IPS-15b (cell line): Measurements from ENCODE around the gene RABEPK.
A peak's percentile ranks its signal among the peaks of the same experiment; 100 is the strongest.
"Not testable (repeated sequence)": the region's sequence is repeated elsewhere in the genome, so short reads cannot be mapped to it uniquely, and the experiment has no call there.

Experiments used
- H3K27me3 ChIP-seq: one replicate; pipeline ENCODE4 v1.6.1; 2013; ENCODE audit warnings: low read length; ENCODE audit not compliant: control insufficient read depth, insufficient read depth
- H3K36me3 ChIP-seq: one replicate; pipeline ENCODE4 v1.6.1; 2013; ENCODE audit warnings: low read length; ENCODE audit not compliant: control insufficient read depth, insufficient read depth
- H3K4me1 ChIP-seq: one replicate; pipeline ENCODE4 v1.6.1; 2013; ENCODE audit warnings: mild to moderate bottlenecking, low read length; ENCODE audit not compliant: control insufficient read depth, insufficient read depth
- H3K4me3 ChIP-seq: one replicate; pipeline ENCODE4 v1.5.1; 2013; ENCODE audit warnings: low read depth, low read length
- H3K9ac ChIP-seq: one replicate; pipeline ENCODE4 v1.6.1; 2013; ENCODE audit warnings: low read depth, mild to moderate bottlenecking, low read length
- H3K9me3 ChIP-seq: one replicate; pipeline ENCODE4 v1.6.1; 2013; ENCODE audit warnings: mild to moderate bottlenecking, low read length; ENCODE audit not compliant: control insufficient read depth, insufficient read depth

The RABEPK gene, protein sequence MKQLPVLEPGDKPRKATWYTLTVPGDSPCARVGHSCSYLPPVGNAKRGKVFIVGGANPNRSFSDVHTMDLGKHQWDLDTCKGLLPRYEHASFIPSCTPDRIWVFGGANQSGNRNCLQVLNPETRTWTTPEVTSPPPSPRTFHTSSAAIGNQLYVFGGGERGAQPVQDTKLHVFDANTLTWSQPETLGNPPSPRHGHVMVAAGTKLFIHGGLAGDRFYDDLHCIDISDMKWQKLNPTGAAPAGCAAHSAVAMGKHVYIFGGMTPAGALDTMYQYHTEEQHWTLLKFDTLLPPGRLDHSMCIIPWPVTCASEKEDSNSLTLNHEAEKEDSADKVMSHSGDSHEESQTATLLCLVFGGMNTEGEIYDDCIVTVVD

DNA sequence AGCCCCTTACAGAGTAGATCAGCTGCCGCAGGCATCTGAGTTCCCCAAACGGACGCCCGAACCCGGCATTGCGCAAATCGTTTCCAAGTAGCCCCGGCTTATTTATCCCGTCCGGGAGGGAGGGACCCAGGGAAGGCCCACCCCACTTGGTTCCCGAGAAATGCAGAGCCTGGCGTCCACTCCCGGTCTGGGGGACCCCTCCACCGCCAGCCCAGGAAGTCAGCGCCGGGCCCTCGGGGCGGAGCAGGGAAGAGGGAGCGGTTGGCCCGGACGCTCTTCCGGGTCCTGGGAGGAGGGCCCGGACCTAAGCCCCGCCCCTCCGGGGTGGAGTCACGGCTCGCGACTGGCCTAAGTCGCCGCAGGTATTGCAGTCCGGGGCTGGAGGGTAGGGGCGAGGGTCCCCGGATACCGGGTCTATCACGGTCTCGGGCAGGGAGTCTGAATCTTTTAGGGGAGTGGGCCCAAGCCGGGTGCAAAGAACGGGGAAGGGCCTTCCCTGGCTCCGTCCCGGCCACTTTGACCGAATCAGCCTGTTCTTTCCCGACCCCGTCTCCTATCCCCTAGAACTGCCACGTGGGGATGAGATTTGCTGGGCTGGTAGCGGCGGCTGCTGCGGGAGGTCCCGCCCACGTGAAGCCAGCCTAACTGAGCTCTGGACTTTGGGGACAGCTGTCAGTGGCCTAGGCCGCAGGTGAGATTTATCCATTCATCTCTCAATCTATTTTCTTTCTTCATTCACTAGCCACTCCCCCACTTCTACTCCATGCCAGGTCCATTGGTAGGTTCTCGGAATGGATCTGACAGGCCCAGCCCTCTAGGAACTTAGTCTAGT is at the start of gene RABEPK:
Gene RABEPK (plus strand): TSS at position 327 of the 832 bp plus-strand sequence. CDS start 2,472 bp downstream, outside the sequence.
- Histone ChIP-seq H3K27me3 (no peaks in the 10 kb centered on the region), H3K36me3 (peaks cover 3% of the 10 kb centered on the region), H3K9ac (peak within 1 kb of the TSS; percentile 79), H3K4me1 (peaks cover 3% of the 10 kb centered on the region), H3K4me3 (peak within 1 kb of the TSS; percentile 93), H3K9me3 (no peaks in the 10 kb centered on the region)

DNA sequence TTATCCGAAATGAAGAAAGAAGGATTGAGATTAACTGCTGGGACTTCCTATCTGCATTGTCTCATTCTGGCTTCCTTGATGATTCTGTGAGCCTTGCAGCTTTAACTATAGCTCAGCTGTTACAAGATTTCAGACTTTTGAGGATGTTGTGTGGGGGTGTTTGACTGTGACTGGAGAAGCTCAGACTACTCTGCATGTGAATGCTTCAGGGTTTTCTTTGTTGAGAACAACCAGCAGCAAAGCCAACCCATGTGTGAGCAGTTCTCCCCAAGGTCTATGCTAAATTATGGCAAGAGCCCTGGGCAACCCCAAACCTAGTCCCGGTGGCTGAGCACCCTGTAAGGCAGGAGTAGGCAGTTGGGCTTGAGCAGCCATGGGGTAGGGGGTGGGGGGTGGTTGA is 48.6 kb upstream of the RABEPK start:
- no peaks in the 10 kb centered on the region for H3K9me3 ChIP-seq
- H3K4me1 ChIP-seq = no peaks in the 10 kb centered on the region
- no peak overlapping the region for H3K4me3 ChIP-seq
- no peak overlapping the region for H3K9ac ChIP-seq
- H3K36me3 ChIP-seq = no peaks in the 10 kb centered on the region
- no peaks in the 10 kb centered on the region for H3K27me3 ChIP-seq

DNA sequence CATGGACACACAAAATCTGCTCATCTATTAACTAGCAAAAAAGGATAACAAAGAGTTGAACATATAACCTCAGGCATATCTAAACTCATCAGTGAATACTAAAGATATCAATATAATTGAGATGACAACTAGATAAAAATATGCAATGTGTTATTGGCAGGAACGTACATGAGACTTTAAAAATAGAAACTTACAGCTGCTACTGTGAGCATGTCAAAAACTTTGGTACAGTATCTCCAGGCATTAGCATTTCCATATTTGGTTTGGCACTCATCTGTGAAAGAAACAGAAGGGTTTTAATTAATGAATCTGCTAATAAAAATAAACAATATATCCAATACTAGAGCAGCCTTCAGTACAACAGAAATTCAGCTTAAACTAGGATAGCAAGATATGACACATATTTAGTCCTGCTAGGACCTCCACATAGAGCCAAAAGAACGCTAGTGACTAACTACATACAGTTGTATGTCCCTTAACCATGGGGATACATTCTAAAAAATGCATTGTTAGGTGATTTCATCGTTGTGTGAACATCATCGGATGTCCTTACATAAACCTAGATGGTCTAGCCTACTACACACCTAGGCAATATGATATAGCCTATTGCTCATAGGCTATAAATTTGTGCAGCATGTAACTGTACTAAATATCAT is 46.5 kb upstream of the RABEPK start:
- no peak overlapping the region for H3K4me3 ChIP-seq
- H3K9ac ChIP-seq = no peak overlapping the region
- no peaks in the 10 kb centered on the region for H3K4me1 ChIP-seq
- no peaks in the 10 kb centered on the region for H3K27me3 ChIP-seq
- no peaks in the 10 kb centered on the region for H3K9me3 ChIP-seq
- no peaks in the 10 kb centered on the region for H3K36me3 ChIP-seq

DNA sequence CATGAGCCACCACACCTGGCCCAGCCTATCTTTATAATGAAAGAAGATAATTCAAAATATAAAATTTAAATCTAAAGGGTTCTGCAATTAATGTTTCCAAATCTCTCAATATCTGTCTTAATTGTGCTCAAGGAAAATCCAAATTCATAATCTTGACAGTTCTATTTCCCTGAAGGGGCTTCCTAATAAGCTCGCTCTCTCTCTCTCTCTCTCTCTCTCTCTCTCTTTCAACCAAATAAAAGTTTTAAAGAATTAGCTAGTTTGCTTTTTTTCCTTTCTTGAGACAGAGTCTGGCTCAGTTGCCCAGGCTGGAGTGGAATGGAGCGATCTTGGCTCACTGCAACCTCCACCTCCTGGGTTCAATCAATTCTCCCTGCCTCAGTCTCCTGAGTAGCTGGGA is 43.8 kb upstream of the RABEPK start:
- no peaks in the 10 kb centered on the region for H3K9me3 ChIP-seq
- H3K36me3 ChIP-seq = no peaks in the 10 kb centered on the region
- H3K4me3 ChIP-seq = no peak overlapping the region
- no peaks in the 10 kb centered on the region for H3K27me3 ChIP-seq
- no peaks in the 10 kb centered on the region for H3K4me1 ChIP-seq
- H3K9ac ChIP-seq = no peak overlapping the region

DNA sequence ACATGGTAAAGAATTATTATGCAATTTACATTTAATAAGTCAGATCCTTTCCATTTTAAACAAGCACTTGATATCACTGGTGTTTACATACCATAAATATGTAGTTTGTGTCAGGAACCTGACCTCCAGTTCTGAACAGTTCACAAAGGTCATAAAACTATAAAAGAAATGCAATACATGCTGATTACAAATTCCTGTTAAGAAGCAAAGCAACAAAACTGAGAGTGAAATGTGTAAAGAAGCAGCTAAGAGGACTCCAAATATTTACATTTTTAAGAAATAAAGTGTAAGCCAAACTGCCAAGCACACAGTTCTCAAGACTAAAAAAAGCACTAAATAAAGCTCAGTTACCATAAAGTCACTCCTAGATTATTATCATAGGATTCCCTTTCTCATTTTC is 39.6 kb upstream of the RABEPK start:
- H3K9me3 ChIP-seq = no peaks in the 10 kb centered on the region
- no peak overlapping the region for H3K4me3 ChIP-seq
- no peak overlapping the region for H3K9ac ChIP-seq
- no peaks in the 10 kb centered on the region for H3K36me3 ChIP-seq
- no peaks in the 10 kb centered on the region for H3K4me1 ChIP-seq
- no peaks in the 10 kb centered on the region for H3K27me3 ChIP-seq

DNA sequence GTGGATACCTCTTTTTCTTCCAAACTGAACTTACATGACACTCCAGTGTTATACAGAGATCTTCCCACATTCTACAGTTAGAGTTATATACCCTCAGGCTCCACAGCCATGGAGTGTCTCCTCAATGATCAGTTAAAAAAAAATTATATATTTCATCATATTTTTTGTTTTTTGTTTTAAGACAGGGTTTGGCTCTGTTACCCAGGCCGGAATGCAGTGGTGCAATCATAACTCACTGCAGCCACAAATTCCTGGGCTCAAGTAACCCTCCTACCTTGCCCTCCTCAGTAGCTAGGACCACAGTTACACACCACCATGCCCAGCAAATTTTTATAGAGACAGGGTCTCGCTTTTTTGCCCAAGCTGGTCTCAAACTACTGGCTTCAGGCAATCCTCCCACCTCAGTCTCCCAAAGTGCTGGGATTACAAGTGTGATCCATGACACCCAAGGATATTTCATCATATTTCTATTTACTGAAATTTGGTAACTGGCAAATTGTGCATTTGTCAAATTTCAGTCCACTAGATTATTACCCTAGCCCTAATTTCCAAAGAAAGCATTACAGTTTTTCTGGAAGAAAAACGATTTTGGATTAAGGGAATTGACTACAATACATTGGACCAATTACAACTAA is 38.9 kb upstream of the RABEPK start:
- Histone ChIP-seq H3K27me3 (no peaks in the 10 kb centered on the region), H3K9me3 (no peaks in the 10 kb centered on the region), H3K9ac (no peak overlapping the region), H3K4me1 (no peaks in the 10 kb centered on the region), H3K4me3 (no peak overlapping the region), H3K36me3 (no peaks in the 10 kb centered on the region)

DNA sequence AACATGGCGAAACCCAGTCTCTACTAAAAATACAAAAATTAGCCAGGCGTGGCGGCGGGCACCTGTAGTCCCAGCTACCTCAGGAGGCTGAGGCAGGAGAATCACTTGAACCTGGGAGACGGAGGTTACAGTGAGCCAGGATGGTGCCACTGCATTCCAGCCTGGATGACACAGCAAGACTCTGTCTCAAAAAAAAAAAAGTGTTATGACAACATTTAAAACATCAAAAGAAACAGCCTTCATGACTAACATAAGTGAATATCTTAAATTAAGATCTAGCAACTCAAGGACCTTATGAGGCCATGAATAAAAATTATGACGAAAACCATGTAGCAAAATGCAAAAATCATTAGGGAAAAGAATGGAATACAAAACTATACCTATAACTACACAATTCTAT is 37.5 kb upstream of the RABEPK start:
- not testable (repeated sequence) for H3K4me1 ChIP-seq, H3K36me3 ChIP-seq, H3K4me3 ChIP-seq, H3K9me3 ChIP-seq, H3K9ac ChIP-seq, H3K27me3 ChIP-seq

DNA sequence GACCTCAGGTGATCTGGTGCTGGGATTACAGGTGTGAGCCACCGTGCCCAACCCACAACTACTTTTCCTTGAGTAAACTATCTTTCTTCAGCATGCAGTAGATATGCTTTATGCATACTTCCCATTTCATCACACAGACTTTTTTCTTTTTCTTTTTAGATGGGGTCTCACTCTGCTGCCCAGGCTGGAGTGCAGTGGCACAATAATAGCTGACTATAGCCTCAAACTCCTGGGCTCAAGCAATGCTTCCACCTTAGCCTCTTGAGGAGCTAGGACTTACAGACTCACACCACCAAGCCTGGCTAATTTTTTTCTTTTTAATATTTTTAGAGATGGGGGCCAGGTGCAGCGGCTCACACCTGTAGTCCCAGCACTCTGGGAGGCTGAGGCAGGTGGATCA is 33.6 kb upstream of the RABEPK start:
- no peak overlapping the region for H3K4me3 ChIP-seq
- no peak overlapping the region for H3K9ac ChIP-seq
- no peaks in the 10 kb centered on the region for H3K27me3 ChIP-seq
- H3K36me3 ChIP-seq = peaks cover 2% of the 10 kb centered on the region
- no peaks in the 10 kb centered on the region for H3K9me3 ChIP-seq
- no peaks in the 10 kb centered on the region for H3K4me1 ChIP-seq

DNA sequence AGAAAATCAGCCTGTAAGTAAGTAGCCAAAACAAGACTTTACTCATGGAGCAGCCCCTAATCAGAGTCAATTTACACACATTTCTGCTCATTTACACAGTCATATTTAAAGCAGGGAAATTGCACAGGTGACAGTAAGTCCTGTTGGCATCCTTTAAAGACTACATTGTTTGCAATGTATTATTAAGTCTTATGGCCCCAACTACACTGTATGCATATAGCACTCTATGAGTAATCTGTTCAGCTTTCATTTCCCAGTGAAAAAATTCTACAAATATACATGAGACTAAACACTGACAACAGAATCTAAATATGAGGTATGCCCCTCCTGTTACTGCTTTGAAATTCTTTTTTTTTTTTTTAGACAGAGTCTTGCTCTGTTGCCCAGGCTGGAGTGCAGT is 30.4 kb upstream of the RABEPK start:
- Histone ChIP-seq H3K4me1 (no peaks in the 10 kb centered on the region), H3K27me3 (no peaks in the 10 kb centered on the region), H3K36me3 (peaks cover 2% of the 10 kb centered on the region), H3K4me3 (no peak overlapping the region), H3K9me3 (no peaks in the 10 kb centered on the region), H3K9ac (no peak overlapping the region)

DNA sequence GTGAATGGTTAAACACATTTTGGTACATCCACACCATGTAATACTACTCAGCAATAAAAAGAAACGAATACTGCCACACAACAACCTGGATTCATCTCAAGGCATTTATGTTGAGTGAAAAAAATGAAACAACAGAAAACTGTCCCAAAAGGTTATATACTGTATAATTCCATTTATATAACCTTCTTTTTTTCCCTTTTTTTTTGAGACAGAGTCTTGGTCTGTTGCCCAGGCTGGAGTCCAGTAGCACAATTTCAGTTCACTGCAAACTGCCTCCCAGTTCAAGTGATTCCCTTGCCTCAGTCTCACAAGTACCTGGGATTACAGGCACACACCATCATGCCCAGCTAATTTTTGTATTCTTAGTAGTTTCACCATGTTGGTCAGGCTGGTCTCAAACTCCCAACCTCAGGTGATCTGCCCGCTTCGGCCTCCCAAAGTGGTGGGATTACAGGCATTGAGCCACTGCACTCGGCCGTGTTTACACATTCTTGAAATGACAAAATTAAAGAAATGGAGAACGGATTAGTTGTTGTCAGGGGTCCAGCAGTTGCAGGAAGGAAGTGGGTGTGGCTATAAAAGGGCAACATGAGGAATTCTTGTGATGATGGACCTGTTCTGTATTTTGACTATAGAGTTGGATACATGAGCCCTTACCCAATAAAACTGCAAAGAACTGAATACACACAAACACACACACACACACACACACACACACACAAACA is 28.1 kb upstream of the RABEPK start:
- Histone ChIP-seq H3K36me3 (peaks cover 2% of the 10 kb centered on the region), H3K4me1 (no peaks in the 10 kb centered on the region)

DNA sequence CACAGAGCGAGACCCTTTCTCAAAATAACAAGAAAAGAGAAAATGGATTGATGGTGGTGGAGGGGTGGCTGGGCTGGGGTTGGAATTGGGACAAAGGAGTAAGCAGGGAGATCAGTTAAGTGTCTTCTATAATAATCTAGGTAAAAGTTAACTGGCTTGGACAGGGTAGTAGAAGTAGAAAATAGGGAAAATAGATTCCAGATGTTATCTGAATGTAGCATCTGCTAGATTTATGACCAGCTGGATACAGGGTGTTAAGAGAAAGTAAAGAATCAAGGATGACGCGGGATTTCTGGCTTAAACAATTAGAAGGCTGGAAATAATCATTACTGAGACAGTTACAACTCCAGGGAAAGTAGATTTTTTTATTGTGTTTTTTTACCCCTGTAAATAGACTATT is 23.7 kb upstream of the RABEPK start:
- Histone ChIP-seq H3K27me3 (no peaks in the 10 kb centered on the region), H3K9ac (no peak overlapping the region), H3K9me3 (no peaks in the 10 kb centered on the region), H3K36me3 (no peaks in the 10 kb centered on the region), H3K4me1 (no peaks in the 10 kb centered on the region), H3K4me3 (no peak overlapping the region)

More for the DNA sequence above, 28.1 kb upstream of the RABEPK start:
- H3K27me3 ChIP-seq = no peaks in the 10 kb centered on the region
- no peak overlapping the region for H3K4me3 ChIP-seq
- no peak overlapping the region for H3K9ac ChIP-seq
- H3K9me3 ChIP-seq = no peaks in the 10 kb centered on the region
